H1 (cell line): Measurements from ENCODE around the gene CDK12. TPM values are rescaled to one million over a fixed set of nuclear protein-coding genes. Genes with fewer than 3 reads are reported as not detected.

Source experiments
- CTCF ChIA-PET: fragments of 300-600 bp; sonication (Branson Sonifier 250); formaldehyde crosslinking; loops from one replicate; lab custom pipeline; 2021; ENCODE audit not compliant: partially characterized antibody; lab: Charles Lee
- POLR2A ChIA-PET: fragments of 300-600 bp; sonication (Branson Sonifier 250); formaldehyde crosslinking; loops from one replicate; lab custom pipeline; 2021; ENCODE audit warnings: inconsistent platforms; ENCODE audit not compliant: partially characterized antibody; lab: Charles Lee
- DNase-seq, 2 experiments: peaks; one replicate each; pipeline versions ENCODE4 v3.0.0 to v3.0.0-alpha.2; 2010 to 2022; ENCODE audit warnings: low spot score in 2 of 2, low read depth in 1 of 2, mixed read lengths in 1 of 2
- FAIRE-seq: peaks from 2 replicates; lab custom pipeline; 2011; peaks lifted over from hg19 to GRCh38; lab: Jason Lieb, UNC
- H2AFZ ChIP-seq: 2 replicates; pipeline ENCODE4 v1.8.1; 2012; ENCODE audit warnings: low read length, inconsistent platforms
- H2AK5ac ChIP-seq: 2 replicates; pipeline ENCODE4 v1.6.1; 2013; ENCODE audit warnings: low read depth, low read length
- H2BK120ac ChIP-seq: replicated peaks from 2 replicates; pipeline ENCODE3; 2013; ENCODE audit warnings: low read depth, low read length, inconsistent platforms
- H2BK12ac ChIP-seq: 2 replicates; pipeline ENCODE4 v1.6.1; 2013; ENCODE audit warnings: low read depth, low read length
- H2BK15ac ChIP-seq: 2 replicates; pipeline ENCODE4 v1.6.1; 2013; ENCODE audit warnings: low read length
- H2BK20ac ChIP-seq: 2 replicates; pipeline ENCODE4 v1.6.1; 2013; ENCODE audit warnings: low read length
- H2BK5ac ChIP-seq: 2 replicates; pipeline ENCODE4 v1.6.1; 2013; ENCODE audit warnings: low read depth, low read length
- H3K14ac ChIP-seq: 2 replicates; pipeline ENCODE4 v1.6.1; 2013; ENCODE audit warnings: inconsistent platforms; ENCODE audit not compliant: insufficient read length
- H3K18ac ChIP-seq: 2 replicates; pipeline ENCODE4 v1.6.1; 2013; ENCODE audit warnings: low read length; ENCODE audit errors: extremely low read depth
- H3K23ac ChIP-seq: 2 replicates; pipeline ENCODE4 v1.6.1; 2013; ENCODE audit warnings: inconsistent platforms; ENCODE audit not compliant: insufficient read length
- H3K23me2 ChIP-seq: 2 replicates; pipeline ENCODE4 v1.6.1; 2013; ENCODE audit warnings: low read depth, low read length
- H3K27ac ChIP-seq: 2 replicates; pipeline ENCODE4 v1.6.1; 2011; ENCODE audit warnings: low read depth, low read length, inconsistent platforms
- H3K27me3 ChIP-seq, 4 experiments: replicated peaks in 1 of 4; 1 replicate in 1 of 4; 2 replicates in 3 of 4; pipeline versions ENCODE4 v1.6.1 to v1.8.1; 2011 to 2013; ENCODE audit warnings: low read length in 3 of 4, mild to moderate bottlenecking in 3 of 4, inconsistent platforms in 2 of 4, mixed read lengths in 2 of 4, moderate library complexity in 1 of 4; ENCODE audit not compliant: control insufficient read depth in 3 of 4, insufficient read depth in 3 of 4; ENCODE audit errors: extremely low read depth in 1 of 4
- H3K36me3 ChIP-seq, 4 experiments: 2 replicates each; pipeline versions ENCODE4 v1.6.1 to v1.8.1; 2011 to 2013; ENCODE audit warnings: mild to moderate bottlenecking in 4 of 4, low read length in 3 of 4, moderate library complexity in 2 of 4, control low read depth in 1 of 4, inconsistent platforms in 1 of 4; ENCODE audit not compliant: insufficient read depth in 4 of 4, control insufficient read depth in 2 of 4
- H3K4ac ChIP-seq: replicated peaks from 2 replicates; pipeline ENCODE3; 2013; ENCODE audit warnings: low read length, low read depth, mixed read lengths, inconsistent platforms; ENCODE audit not compliant: insufficient read length
- H3K4me1 ChIP-seq, 4 experiments: replicated peaks in 1 of 4; 1 replicate in 1 of 4; 2 replicates in 3 of 4; pipeline versions ENCODE4 v1.6.1 to v1.8.1; 2011 to 2013; ENCODE audit warnings: low read length in 3 of 4, inconsistent platforms in 2 of 4, mixed read lengths in 1 of 4; ENCODE audit not compliant: insufficient read depth in 4 of 4, control insufficient read depth in 3 of 4
- H3K4me2 ChIP-seq, 2 experiments: 2 replicates each; pipeline versions ENCODE4 v1.6.1 to v1.8.1; 2011 to 2013; ENCODE audit warnings: low read depth in 2 of 2, low read length in 2 of 2, control low read depth in 1 of 2, inconsistent platforms in 1 of 2, mild to moderate bottlenecking in 1 of 2; ENCODE audit not compliant: insufficient read depth in 1 of 2
- H3K4me3 ChIP-seq, 4 experiments: fragments of 200-600, 300-600 bp in 1 of 4; sonication (generic), shearing (Covaris generic), sonication (Bioruptor Twin) in 1 of 4; 2 replicates each; pipeline versions ENCODE4 v1.5.1 to v1.8.1; 2011 to 2016; ENCODE audit warnings: low read length in 4 of 4, low read depth in 3 of 4, control low read depth in 2 of 4, inconsistent platforms in 2 of 4, mild to moderate bottlenecking in 2 of 4, mixed read lengths in 1 of 4, moderate library complexity in 1 of 4; ENCODE audit not compliant: insufficient read depth in 2 of 4; ENCODE audit errors: extremely low read depth in 1 of 4
- H3K56ac ChIP-seq: replicated peaks from 2 replicates; pipeline ENCODE3; 2013; ENCODE audit warnings: low read depth, mild to moderate bottlenecking, mixed read lengths, low read length, inconsistent platforms; ENCODE audit not compliant: insufficient read length
- H3K79me1 ChIP-seq: 2 replicates; pipeline ENCODE4 v1.6.1; 2013; ENCODE audit warnings: low read depth, low read length, control low read depth
- H3K79me2 ChIP-seq, 2 experiments: 2 replicates each; pipeline versions ENCODE4 v1.6.1 to v1.8.1; 2012 to 2013; ENCODE audit warnings: low read length in 2 of 2, mild to moderate bottlenecking in 2 of 2, inconsistent platforms in 1 of 2; ENCODE audit not compliant: insufficient read depth in 2 of 2, control insufficient read depth in 1 of 2
- H3K9ac ChIP-seq, 4 experiments: replicated peaks in 1 of 4; 1 replicate in 1 of 4; 2 replicates in 3 of 4; pipeline versions ENCODE4 v1.6.1 to v1.8.1; 2011 to 2013; ENCODE audit warnings: low read depth in 3 of 4, low read length in 3 of 4, control low read depth in 2 of 4, mild to moderate bottlenecking in 2 of 4, moderate library complexity in 2 of 4, inconsistent platforms in 1 of 4; ENCODE audit errors: extremely low read depth in 1 of 4
- H3K9me3 ChIP-seq, 2 experiments: 2 replicates each; pipeline versions ENCODE4 v1.6.1 to v1.8.1; 2012 to 2013; ENCODE audit warnings: mild to moderate bottlenecking in 2 of 2, moderate library complexity in 2 of 2, control low read depth in 1 of 2, inconsistent platforms in 1 of 2, low read depth in 1 of 2, low read length in 1 of 2, mixed read lengths in 1 of 2; ENCODE audit not compliant: insufficient read depth in 2 of 2
- H4K20me1 ChIP-seq, 2 experiments: replicated peaks in 1 of 2; 2 replicates each; pipeline versions ENCODE3 to v1.8.1; 2011 to 2013; ENCODE audit warnings: inconsistent platforms in 2 of 2, low read length in 2 of 2, mild to moderate bottlenecking in 1 of 2; ENCODE audit not compliant: insufficient read depth in 2 of 2, control insufficient read depth in 1 of 2
- H4K5ac ChIP-seq: 2 replicates; pipeline ENCODE4 v1.6.1; 2013; ENCODE audit warnings: low read length, low read depth, mixed read lengths, inconsistent platforms; ENCODE audit not compliant: insufficient read length
- H4K8ac ChIP-seq: 2 replicates; pipeline ENCODE4 v1.8.0; 2013; ENCODE audit warnings: mild to moderate bottlenecking, moderate library complexity, low read length, inconsistent platforms; ENCODE audit not compliant: insufficient read depth; ENCODE audit errors: extremely low read depth
- H4K91ac ChIP-seq: replicated peaks from 2 replicates; pipeline ENCODE3; 2013; ENCODE audit warnings: low read length, mixed read lengths, inconsistent platforms; ENCODE audit not compliant: insufficient read length
- KDM1A ChIP-seq: fragments of 200-600, 300-600 bp; sonication (generic); IDR thresholded peaks from 2 replicates; pipeline ENCODE4 v1.7.1; 2016; ENCODE audit warnings: mild to moderate bottlenecking, low read length, borderline replicate concordance
- TAF1 ChIP-seq: IDR thresholded peaks from 2 replicates; pipeline ENCODE4 v1.6.1; 2011; ENCODE audit warnings: mild to moderate bottlenecking, low read depth, low read length
- WGBS, 2 experiments: shearing (Covaris generic) in 1 of 2; methylation state at CpG; one replicate each; pipeline versions ENCODE4 v1.1.6 to v1.1.7; 2013 to 2015; ENCODE audit warnings: low lambda C conversion rate in 2 of 2, mixed read lengths in 2 of 2, inconsistent platforms in 1 of 2, low coverage in 1 of 2, missing lambda C conversion rate in 1 of 2; ENCODE audit not compliant: insufficient replicate concordance in 2 of 2, insufficient coverage in 1 of 2, insufficient read length in 1 of 2; ENCODE audit errors: extremely low coverage in 1 of 2, missing lambda C conversion rate in 1 of 2; 5-methylcytosine and 5-hydroxymethylcytosine counted together
- polyA plus RNA-seq, 7 experiments: library from polyadenylated mRNA; depleted of rRNA in 3 of 7; stranded (reverse) in 5 of 7; unstranded in 2 of 7; fragments of >200 nt in 5 of 7; fragments of 200-250 nt in 2 of 7; gene quantifications; 1 replicate in 5 of 7; 2 replicates in 1 of 7; 4 replicates in 1 of 7; pipeline versions ENCODE4 v1.2.1 to v1.2.3, GENCODE V29; 2011 to 2013; ENCODE audit warnings: missing spikeins in 2 of 7, mixed read lengths in 2 of 7
- small RNA-seq: library from polyadenylated mRNA; stranded (forward); fragments of <200 nt; extraction: miRNeasy Mini kit (QIAGEN cat#:217004); gene quantifications from one replicate; pipeline ENCODE3, GENCODE V24; 2013; ENCODE audit not compliant: insufficient read depth
- total RNA-seq: library from RNA; stranded (reverse); fragmentation: NEBNext Ultra II Directional; extraction: Animal tissue kit (Norgen Biotek cat#: 25700); gene quantifications from 2 replicates; pipeline ENCODE4 v1.2.1, GENCODE V29; 2021

CDK12 gene
- total and polyA plus RNA-seq, 2 of the 8 experiments (the other 6 are each of a cell fraction or from before 2014, with no cell fraction given) = 14.8 to 70.3 TPM

DNA sequence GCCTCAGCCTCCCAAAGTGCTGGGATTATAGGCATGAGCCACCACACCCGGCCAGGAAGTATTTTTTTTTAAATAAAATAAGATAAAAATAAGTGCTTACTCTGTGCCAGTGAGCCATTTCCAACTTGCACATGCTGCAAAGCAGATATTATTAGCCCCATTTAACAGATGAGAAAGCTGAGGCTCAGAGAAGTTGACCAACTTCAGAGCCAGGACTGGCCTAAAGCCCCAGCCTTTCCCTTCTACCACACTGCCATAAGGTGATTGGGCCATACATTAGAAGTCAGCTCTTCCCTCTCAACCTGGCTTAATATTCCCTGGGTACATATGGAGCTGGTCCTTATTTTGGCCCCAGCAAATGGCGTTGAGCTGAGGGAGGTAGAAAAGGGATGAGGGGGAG is 121.4 kb downstream of the CDK12 start:
- Histone ChIP-seq H3K27ac (no peak overlapping the region), H3K4me2 (no peak overlapping the region), H3K9me3 (no peaks in the 10 kb centered on the region), H2AFZ (no peak overlapping the region), H3K4ac (no peak overlapping the region), H3K36me3 (no peaks in the 10 kb centered on the region), H4K20me1 (no peaks in the 10 kb centered on the region), H3K14ac (no peak overlapping the region), H3K27me3 (peaks cover 0 to 4% (median 2%) of the 10 kb centered on the region in 4 experiments; a peak in 2 of 7 replicates), H3K79me1 (no peaks in the 10 kb centered on the region), H2BK12ac (no peak overlapping the region), H2BK15ac (no peak overlapping the region), H3K18ac (no peak overlapping the region), H2BK120ac (no peak overlapping the region), H2AK5ac (no peak overlapping the region), H3K23ac (no peak overlapping the region), H2BK20ac (no peak overlapping the region), H4K8ac (no peak overlapping the region), H3K4me3 (no peak overlapping the region), H2BK5ac (no peak overlapping the region), H3K9ac (no peak overlapping the region), H3K4me1 (peaks cover 13 to 20% (median 15%) of the 10 kb centered on the region in 4 experiments), H3K23me2 (no peaks in the 10 kb centered on the region), H4K5ac (no peak overlapping the region), H3K79me2 (no peaks in the 10 kb centered on the region), H3K56ac (no peak overlapping the region), H4K91ac (no peak overlapping the region)
- POLR2A ChIA-PET = interaction anchor here (0.6 kb wide), 1 partner anchor 16 kb away, joined by 3 read pairs; no protein-coding TSS in a partner anchor
- CTCF ChIA-PET = interaction anchor here (0.7 to 11.6 kb wide), 8 partner anchors 11 to 89 kb away, joined by 3 to 167 read pairs (median 3); no protein-coding TSS in a partner anchor
- DNase-seq = no peak
- no peak for FAIRE-seq
- 69% methylated on average over 2 of the region's 2 CpGs; no CpG with 5 or more reads in 1 of the 2 experiments for WGBS, 2 experiments
- no peak for TF ChIP-seq TAF1
- TF ChIP-seq KDM1A = no peak

Small RNAs within 50 kb of the gene (small RNA-seq; reads per million reads assigned to genes)
- gene RNU6-233P = not detected

Other genes starting within 250 kb of the CDK12 start
- 5.4 and 6.0 TPM in 2 replicates for gene STAC2, start 235.5 kb upstream of the CDK12 start, total RNA-seq
- 1.5 and 2.5 TPM in 2 replicates for gene STAC2, start 235.5 kb upstream of the CDK12 start, polyA plus RNA-seq (2011; rRNA removed)
- gene FBXL20, start 59.9 kb upstream of the CDK12 start, total RNA-seq = 10.3 and 11.0 TPM in 2 replicates
- gene FBXL20, start 59.9 kb upstream of the CDK12 start, polyA plus RNA-seq (2011; rRNA removed) = 4.3 and 5.5 TPM in 2 replicates
- 56.5 and 57.6 TPM in 2 replicates for gene MED1, start 10.2 kb upstream of the CDK12 start, total RNA-seq
- 17.8 and 24.7 TPM in 2 replicates for gene MED1, start 10.2 kb upstream of the CDK12 start, polyA plus RNA-seq (2011; rRNA removed)
- gene NEUROD2, start 146.4 kb downstream of the CDK12 start, total RNA-seq = not detected in 2 replicates
- not detected in 2 replicates for gene NEUROD2, start 146.4 kb downstream of the CDK12 start, polyA plus RNA-seq (2011; rRNA removed)
- 9.4 and 10.7 TPM in 2 replicates for gene PPP1R1B, start 165.5 kb downstream of the CDK12 start, total RNA-seq
- gene PPP1R1B, start 165.5 kb downstream of the CDK12 start, polyA plus RNA-seq (2011; rRNA removed) = 21.0 and 22.3 TPM in 2 replicates
- gene STARD3, start 175.7 kb downstream of the CDK12 start, total RNA-seq = 47.6 and 56.7 TPM in 2 replicates
- gene STARD3, start 175.7 kb downstream of the CDK12 start, polyA plus RNA-seq (2011; rRNA removed) = 80.3 and 116 TPM in 2 replicates
- gene TCAP, start 203.9 kb downstream of the CDK12 start, total RNA-seq = 1.4 TPM in 2 replicates
- gene TCAP, start 203.9 kb downstream of the CDK12 start, polyA plus RNA-seq (2011; rRNA removed) = 0.82 and 1.3 TPM in 2 replicates
- gene PNMT, start 207.0 kb downstream of the CDK12 start, total RNA-seq = 4.4 and 5.6 TPM in 2 replicates
- 10.5 and 10.9 TPM in 2 replicates for gene PNMT, start 207.0 kb downstream of the CDK12 start, polyA plus RNA-seq (2011; rRNA removed)
- 18.5 and 21.0 TPM in 2 replicates for gene PGAP3, start 226.6 kb downstream of the CDK12 start, total RNA-seq
- gene PGAP3, start 226.6 kb downstream of the CDK12 start, polyA plus RNA-seq (2011; rRNA removed) = 30.7 and 32.2 TPM in 2 replicates
- 394 and 403 TPM in 2 replicates for gene ERBB2, start 238.6 kb downstream of the CDK12 start, total RNA-seq
- gene ERBB2, start 238.6 kb downstream of the CDK12 start, polyA plus RNA-seq (2011; rRNA removed) = 183 and 278 TPM in 2 replicates